HEK293 (cell line): ENCODE results near the gene CORO7.

Experiments
- FEZF1 ChIP-seq: fragments of 450-650 bp; formaldehyde crosslinking; IDR thresholded peaks from 2 replicates; pipeline ENCODE4 v1.5.1; 2016; ENCODE audit warnings: missing biosample characterization, missing genetic modification characterization
- GLI4 ChIP-seq: fragments of 450-650 bp; formaldehyde crosslinking; IDR thresholded peaks from 2 replicates; pipeline ENCODE4 v1.5.1; 2016; ENCODE audit warnings: missing biosample characterization, missing genetic modification characterization
- GLIS1 ChIP-seq: fragments of 450-650 bp; formaldehyde crosslinking; IDR thresholded peaks from 2 replicates; pipeline ENCODE4 v1.5.1; 2016; ENCODE audit warnings: missing biosample characterization, missing genetic modification characterization
- KLF1 ChIP-seq: fragments of 450-650 bp; formaldehyde crosslinking; IDR thresholded peaks from 2 replicates; pipeline ENCODE4 v1.5.1; 2016; ENCODE audit warnings: missing biosample characterization, missing genetic modification characterization
- KLF16 ChIP-seq: fragments of 450-650 bp; formaldehyde crosslinking; IDR thresholded peaks from 2 replicates; pipeline ENCODE4 v1.5.1; 2017; ENCODE audit warnings: missing biosample characterization, missing genetic modification characterization
- MEIS1 ChIP-seq: sonication (generic); formaldehyde crosslinking; IDR thresholded peaks from 2 replicates; pipeline ENCODE4 v1.8.1; 2022; ENCODE audit warnings: missing genetic modification reagents, mild to moderate bottlenecking, borderline replicate concordance
- SCRT2 ChIP-seq: fragments of 450-650 bp; formaldehyde crosslinking; IDR thresholded peaks from 2 replicates; pipeline ENCODE4 v1.5.1; 2016; ENCODE audit warnings: missing biosample characterization, missing genetic modification characterization
- SP2 ChIP-seq: fragments of 450-650 bp; formaldehyde crosslinking; IDR thresholded peaks from 2 replicates; pipeline ENCODE4 v1.5.1; 2016; ENCODE audit warnings: missing biosample characterization, missing genetic modification characterization
- SP3 ChIP-seq: fragments of 450-650 bp; formaldehyde crosslinking; IDR thresholded peaks from 2 replicates; pipeline ENCODE4 v1.5.1; 2016; ENCODE audit warnings: missing biosample characterization, missing genetic modification characterization
- ZBTB10 ChIP-seq: fragments of 450-650 bp; formaldehyde crosslinking; IDR thresholded peaks from 2 replicates; pipeline ENCODE4 v1.5.1; 2016; ENCODE audit warnings: missing biosample characterization, missing genetic modification characterization
- ZBTB17 ChIP-seq: fragments of 450-650 bp; formaldehyde crosslinking; IDR thresholded peaks from 2 replicates; pipeline ENCODE4 v1.5.1; 2016; ENCODE audit warnings: missing biosample characterization, missing genetic modification characterization
- ZBTB21 ChIP-seq: fragments of 450-650 bp; formaldehyde crosslinking; IDR thresholded peaks from 2 replicates; pipeline ENCODE4 v1.5.1; 2017; ENCODE audit warnings: missing biosample characterization, missing genetic modification characterization
- ZBTB7A ChIP-seq: fragments of 450-650 bp; formaldehyde crosslinking; IDR thresholded peaks from 2 replicates; pipeline ENCODE4 v1.5.1; 2016; ENCODE audit warnings: low read depth, missing biosample characterization, missing genetic modification characterization
- ZBTB8A ChIP-seq: fragments of 450-650 bp; formaldehyde crosslinking; IDR thresholded peaks from 2 replicates; pipeline ENCODE4 v1.5.1; 2016; ENCODE audit warnings: missing biosample characterization, missing genetic modification characterization
- ZFHX2 ChIP-seq: fragments of 450-650 bp; formaldehyde crosslinking; conservative IDR thresholded peaks from 2 replicates; pipeline ENCODE4 v1.5.1; 2016; ENCODE audit warnings: missing biosample characterization, missing genetic modification characterization
- ZFP41 ChIP-seq: fragments of 450-650 bp; formaldehyde crosslinking; IDR thresholded peaks from 2 replicates; pipeline ENCODE4 v1.5.1; 2016; ENCODE audit warnings: missing biosample characterization, missing genetic modification characterization, borderline replicate concordance
- ZNF10 ChIP-seq: fragments of 450-650 bp; formaldehyde crosslinking; IDR thresholded peaks from 2 replicates; pipeline ENCODE4 v1.5.1; 2017; ENCODE audit warnings: missing biosample characterization, missing genetic modification characterization
- ZNF146 ChIP-seq: fragments of 450-650 bp; formaldehyde crosslinking; IDR thresholded peaks from 2 replicates; pipeline ENCODE4 v1.5.1; 2016; ENCODE audit warnings: missing biosample characterization, missing genetic modification characterization
- ZNF211 ChIP-seq: fragments of 450-650 bp; formaldehyde crosslinking; IDR thresholded peaks from 2 replicates; pipeline ENCODE4 v1.5.1; 2016; ENCODE audit warnings: low read depth, missing biosample characterization, missing genetic modification characterization
- ZNF362 ChIP-seq: fragments of 450-650 bp; formaldehyde crosslinking; IDR thresholded peaks from 2 replicates; pipeline ENCODE4 v1.5.1; 2016; ENCODE audit warnings: missing biosample characterization, missing genetic modification characterization
- ZNF404 ChIP-seq: fragments of 450-650 bp; formaldehyde crosslinking; IDR thresholded peaks from 2 replicates; pipeline ENCODE4 v1.5.1; 2017; ENCODE audit warnings: missing biosample characterization, missing genetic modification characterization
- ZNF473 ChIP-seq: fragments of 450-650 bp; formaldehyde crosslinking; IDR thresholded peaks from 2 replicates; pipeline ENCODE4 v1.5.1; 2017; ENCODE audit warnings: missing biosample characterization, missing genetic modification characterization
- ZNF501 ChIP-seq: fragments of 450-650 bp; formaldehyde crosslinking; IDR thresholded peaks from 2 replicates; pipeline ENCODE4 v1.5.1; 2016; ENCODE audit warnings: missing biosample characterization, missing genetic modification characterization
- ZNF548 ChIP-seq: fragments of 450-650 bp; formaldehyde crosslinking; IDR thresholded peaks from 2 replicates; pipeline ENCODE4 v1.5.1; 2016; ENCODE audit warnings: missing biosample characterization, missing genetic modification characterization
- ZNF585B ChIP-seq: fragments of 450-650 bp; formaldehyde crosslinking; IDR thresholded peaks from 2 replicates; pipeline ENCODE4 v1.5.1; 2016; ENCODE audit warnings: missing biosample characterization, missing genetic modification characterization
- ZNF610 ChIP-seq: fragments of 450-650 bp; formaldehyde crosslinking; IDR thresholded peaks from 2 replicates; pipeline ENCODE4 v1.5.1; 2016; ENCODE audit warnings: missing biosample characterization, missing genetic modification characterization, borderline replicate concordance
- ZNF624 ChIP-seq: fragments of 450-650 bp; formaldehyde crosslinking; IDR thresholded peaks from 2 replicates; pipeline ENCODE4 v1.5.1; 2017; ENCODE audit warnings: missing biosample characterization, missing genetic modification characterization
- ZNF692 ChIP-seq: fragments of 450-650 bp; formaldehyde crosslinking; IDR thresholded peaks from 2 replicates; pipeline ENCODE4 v1.5.1; 2016; ENCODE audit warnings: missing biosample characterization, missing genetic modification characterization
- ZSCAN30 ChIP-seq: fragments of 450-650 bp; IDR thresholded peaks from 2 replicates; pipeline ENCODE4 v1.5.1; 2018; ENCODE audit warnings: missing biosample characterization, mild to moderate bottlenecking, missing genetic modification characterization, moderate library complexity
- ZXDB ChIP-seq: fragments of 450-650 bp; formaldehyde crosslinking; IDR thresholded peaks from 2 replicates; pipeline ENCODE4 v1.5.1; 2016; ENCODE audit warnings: missing biosample characterization, missing genetic modification characterization
- TF ChIP-seq, protein P1 (sequence below): fragments of 450-650 bp; formaldehyde crosslinking; IDR thresholded peaks from 2 replicates; pipeline ENCODE4 v1.5.1; 2016; ENCODE audit warnings: missing biosample characterization, missing genetic modification characterization
- TF ChIP-seq, protein P2 (sequence below): fragments of 450-650 bp; formaldehyde crosslinking; IDR thresholded peaks from 2 replicates; pipeline ENCODE4 v1.5.1; 2016; ENCODE audit warnings: missing biosample characterization, missing genetic modification characterization

CORO7 gene

GRCh38 chr16:4402439-4403132 is 13.8 kb downstream of the CORO7 start (continued):
- TF ChIP-seq GLIS1 (no peak), ZBTB21 (tag by site-specific recombination) (no peak), ZNF610 (tag by site-specific recombination) (no peak), ZNF10 (tag by site-specific recombination) (peak; percentile 77), ZSCAN30 (peak; percentile 83; the same call in 1 of the 2 replicates), SP3 (peak; percentile 29; the same call in 1 of the 2 replicates), ZXDB (tag by site-specific recombination) (peak; percentile 77), SCRT2 (tag by site-specific recombination) (0 out of 2 replicates have a peak, but pooled peaks have one; percentile 17), ZNF624 (no peak), ZNF146 (tag by site-specific recombination) (no peak), FEZF1 (tag by site-specific recombination) (no peak), ZNF362 (tag by site-specific recombination) (no peak), ZBTB17 (tag by site-specific recombination) (peak; percentile 74; the same call in 1 of the 2 replicates), ZNF548 (tag by site-specific recombination) (no peak), ZNF404 (tag by site-specific recombination) (no peak), KLF1 (tag by site-specific recombination) (peak; percentile 78), ZBTB10 (tag by site-specific recombination) (no peak), ZNF585B (tag by site-specific recombination) (no peak), ZNF501 (tag by site-specific recombination) (peak; percentile 82; the same call in 1 of the 2 replicates), MEIS1 (CRISPR knock-in tag) (no peak), GLI4 (tag by site-specific recombination) (no peak), ZBTB7A (tag by site-specific recombination) (peak; percentile 76), SP2 (tag by site-specific recombination) (0 out of 2 replicates have a peak, but pooled peaks have one; percentile 9), ZNF473 (tag by site-specific recombination) (no peak), KLF16 (tag by site-specific recombination) (0 out of 2 replicates have a peak, but pooled peaks have one; percentile 42), ZNF211 (tag by site-specific recombination) (no peak), ZBTB8A (tag by site-specific recombination) (peak; percentile 66), ZNF692 (0 out of 2 replicates have a peak, but pooled peaks have one; percentile 49), ZFP41 (tag by site-specific recombination) (no peak), ZFHX2 (tag by site-specific recombination) (0 out of 2 replicates have a peak, but pooled peaks have one; percentile 21)
- TF ChIP-seq, protein P1, sequence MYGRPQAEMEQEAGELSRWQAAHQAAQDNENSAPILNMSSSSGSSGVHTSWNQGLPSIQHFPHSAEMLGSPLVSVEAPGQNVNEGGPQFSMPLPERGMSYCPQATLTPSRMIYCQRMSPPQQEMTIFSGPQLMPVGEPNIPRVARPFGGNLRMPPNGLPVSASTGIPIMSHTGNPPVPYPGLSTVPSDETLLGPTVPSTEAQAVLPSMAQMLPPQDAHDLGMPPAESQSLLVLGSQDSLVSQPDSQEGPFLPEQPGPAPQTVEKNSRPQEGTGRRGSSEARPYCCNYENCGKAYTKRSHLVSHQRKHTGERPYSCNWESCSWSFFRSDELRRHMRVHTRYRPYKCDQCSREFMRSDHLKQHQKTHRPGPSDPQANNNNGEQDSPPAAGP (tag by site-specific recombination), result peak; percentile 80
- TF ChIP-seq, protein P2, sequence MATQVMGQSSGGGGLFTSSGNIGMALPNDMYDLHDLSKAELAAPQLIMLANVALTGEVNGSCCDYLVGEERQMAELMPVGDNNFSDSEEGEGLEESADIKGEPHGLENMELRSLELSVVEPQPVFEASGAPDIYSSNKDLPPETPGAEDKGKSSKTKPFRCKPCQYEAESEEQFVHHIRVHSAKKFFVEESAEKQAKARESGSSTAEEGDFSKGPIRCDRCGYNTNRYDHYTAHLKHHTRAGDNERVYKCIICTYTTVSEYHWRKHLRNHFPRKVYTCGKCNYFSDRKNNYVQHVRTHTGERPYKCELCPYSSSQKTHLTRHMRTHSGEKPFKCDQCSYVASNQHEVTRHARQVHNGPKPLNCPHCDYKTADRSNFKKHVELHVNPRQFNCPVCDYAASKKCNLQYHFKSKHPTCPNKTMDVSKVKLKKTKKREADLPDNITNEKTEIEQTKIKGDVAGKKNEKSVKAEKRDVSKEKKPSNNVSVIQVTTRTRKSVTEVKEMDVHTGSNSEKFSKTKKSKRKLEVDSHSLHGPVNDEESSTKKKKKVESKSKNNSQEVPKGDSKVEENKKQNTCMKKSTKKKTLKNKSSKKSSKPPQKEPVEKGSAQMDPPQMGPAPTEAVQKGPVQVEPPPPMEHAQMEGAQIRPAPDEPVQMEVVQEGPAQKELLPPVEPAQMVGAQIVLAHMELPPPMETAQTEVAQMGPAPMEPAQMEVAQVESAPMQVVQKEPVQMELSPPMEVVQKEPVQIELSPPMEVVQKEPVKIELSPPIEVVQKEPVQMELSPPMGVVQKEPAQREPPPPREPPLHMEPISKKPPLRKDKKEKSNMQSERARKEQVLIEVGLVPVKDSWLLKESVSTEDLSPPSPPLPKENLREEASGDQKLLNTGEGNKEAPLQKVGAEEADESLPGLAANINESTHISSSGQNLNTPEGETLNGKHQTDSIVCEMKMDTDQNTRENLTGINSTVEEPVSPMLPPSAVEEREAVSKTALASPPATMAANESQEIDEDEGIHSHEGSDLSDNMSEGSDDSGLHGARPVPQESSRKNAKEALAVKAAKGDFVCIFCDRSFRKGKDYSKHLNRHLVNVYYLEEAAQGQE, result peak; percentile 49; the same call in 1 of the 2 replicates
